ENCODE results near the gene PTPRT.

DNA sequence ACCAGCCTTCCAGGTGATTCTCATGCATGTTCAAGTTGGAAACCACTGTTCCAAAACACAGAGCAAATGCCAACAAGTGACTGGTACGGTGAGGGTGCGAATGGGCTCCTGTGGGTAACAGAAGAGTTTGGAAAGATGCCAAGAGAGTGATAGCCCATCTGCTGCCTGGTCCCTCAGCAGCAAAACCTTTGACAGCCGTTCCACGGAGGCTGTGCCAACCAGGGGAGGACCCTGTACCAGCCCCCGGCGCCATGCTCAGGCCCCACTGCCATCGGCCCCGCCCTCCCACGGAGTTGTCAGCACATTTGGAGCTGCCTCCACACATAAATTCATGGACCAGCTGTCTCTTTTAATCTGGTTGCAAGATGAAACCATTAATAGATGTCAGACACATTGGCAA is 4.4 kb upstream of the PTPRT start:
- TF ChIP-seq, protein P1, sequence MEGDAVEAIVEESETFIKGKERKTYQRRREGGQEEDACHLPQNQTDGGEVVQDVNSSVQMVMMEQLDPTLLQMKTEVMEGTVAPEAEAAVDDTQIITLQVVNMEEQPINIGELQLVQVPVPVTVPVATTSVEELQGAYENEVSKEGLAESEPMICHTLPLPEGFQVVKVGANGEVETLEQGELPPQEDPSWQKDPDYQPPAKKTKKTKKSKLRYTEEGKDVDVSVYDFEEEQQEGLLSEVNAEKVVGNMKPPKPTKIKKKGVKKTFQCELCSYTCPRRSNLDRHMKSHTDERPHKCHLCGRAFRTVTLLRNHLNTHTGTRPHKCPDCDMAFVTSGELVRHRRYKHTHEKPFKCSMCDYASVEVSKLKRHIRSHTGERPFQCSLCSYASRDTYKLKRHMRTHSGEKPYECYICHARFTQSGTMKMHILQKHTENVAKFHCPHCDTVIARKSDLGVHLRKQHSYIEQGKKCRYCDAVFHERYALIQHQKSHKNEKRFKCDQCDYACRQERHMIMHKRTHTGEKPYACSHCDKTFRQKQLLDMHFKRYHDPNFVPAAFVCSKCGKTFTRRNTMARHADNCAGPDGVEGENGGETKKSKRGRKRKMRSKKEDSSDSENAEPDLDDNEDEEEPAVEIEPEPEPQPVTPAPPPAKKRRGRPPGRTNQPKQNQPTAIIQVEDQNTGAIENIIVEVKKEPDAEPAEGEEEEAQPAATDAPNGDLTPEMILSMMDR (IDR thresholded peaks at IDR 0.05; ENCODE audit: low read depth, low read length), result no peak
- no peak for TF ChIP-seq POLR2A (IDR thresholded peaks at IDR 0.05; ENCODE audit: extremely low read depth, insufficient read length)
- TF ChIP-seq, protein P2, sequence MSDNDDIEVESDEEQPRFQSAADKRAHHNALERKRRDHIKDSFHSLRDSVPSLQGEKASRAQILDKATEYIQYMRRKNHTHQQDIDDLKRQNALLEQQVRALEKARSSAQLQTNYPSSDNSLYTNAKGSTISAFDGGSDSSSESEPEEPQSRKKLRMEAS (IDR thresholded peaks at IDR 0.05; ENCODE audit: low read depth, low read length), result no peak

Data from NB4 (cell line).